Stimulated activated CD8-positive, alpha-beta memory T cell treated with anti-CD3 and anti-CD28 coated beads, Interleukin-4, amount 100 ng/mL, for 24 hours (primary cell): ENCODE data around the gene DNAJB1.
"Not testable (repeated sequence)": the region's sequence is repeated elsewhere in the genome, so short reads cannot be mapped to it uniquely, and the experiment has no call there.

ENCODE experiments used
- DNase-seq: peaks from one replicate; pipeline ENCODE4 v3.0.0-alpha.2; 2020; ENCODE audit warnings: low read depth

Gene DNAJB1

GRCh38 chr19:14520543-14520942 is 2.3 kb upstream of the DNAJB1 start:
- no peak for DNase-seq

- DNase-seq, result no peak
Observed at GRCh38 chr19:14519860-14520407, 1.7 kb upstream of the DNAJB1 start.

- DNase-seq, result no peak
Observed at GRCh38 chr19:14519245-14519859, 1.2 kb upstream of the DNAJB1 start.

- DNase-seq, result no peak
Observed at GRCh38 chr19:14517446-14517839, 754 bp downstream of the DNAJB1 start.

- DNase-seq, result peak; percentile 15
Observed at GRCh38 chr19:14516746-14517438, 1.3 kb downstream of the DNAJB1 start.

- DNase-seq, result no peak
Observed at GRCh38 chr19:14516048-14516534, 2.1 kb downstream of the DNAJB1 start.

GRCh38 chr19:14515501-14516047 is 2.6 kb downstream of the DNAJB1 start:
- no peak for DNase-seq

GRCh38 chr19:14514215-14514863 is 3.9 kb downstream of the DNAJB1 start:
- DNase-seq, result no peak

- no peak for DNase-seq
Observed at GRCh38 chr19:14512406-14512961, 5.7 kb downstream of the DNAJB1 start.

- DNase-seq, result no peak
Observed at GRCh38 chr19:14511229-14511593, 7.0 kb downstream of the DNAJB1 start.

GRCh38 chr19:14510311-14511228 is 7.6 kb downstream of the DNAJB1 start:
- DNase-seq, result no peak

- no peak for DNase-seq
Observed at GRCh38 chr19:14507704-14508542, 10.3 kb downstream of the DNAJB1 start.

GRCh38 chr19:14505488-14506239 is 12.5 kb downstream of the DNAJB1 start:
- DNase-seq, result peak; percentile 66

- not testable (repeated sequence) for DNase-seq
Observed at GRCh38 chr19:14504575-14504974, 13.6 kb downstream of the DNAJB1 start.

- DNase-seq, result no peak
Observed at GRCh38 chr19:14503285-14503684, 14.9 kb downstream of the DNAJB1 start.

GRCh38 chr19:14502334-14503092 is 15.7 kb downstream of the DNAJB1 start:
- no peak for DNase-seq

- DNase-seq, result no peak
Observed at GRCh38 chr19:14497228-14497921, 20.8 kb downstream of the DNAJB1 start.

- DNase-seq, result no peak
Observed at GRCh38 chr19:14496834-14497227, 21.4 kb downstream of the DNAJB1 start.
